ENCODE measurements around the gene GLI3.

Gene GLI3

DNA sequence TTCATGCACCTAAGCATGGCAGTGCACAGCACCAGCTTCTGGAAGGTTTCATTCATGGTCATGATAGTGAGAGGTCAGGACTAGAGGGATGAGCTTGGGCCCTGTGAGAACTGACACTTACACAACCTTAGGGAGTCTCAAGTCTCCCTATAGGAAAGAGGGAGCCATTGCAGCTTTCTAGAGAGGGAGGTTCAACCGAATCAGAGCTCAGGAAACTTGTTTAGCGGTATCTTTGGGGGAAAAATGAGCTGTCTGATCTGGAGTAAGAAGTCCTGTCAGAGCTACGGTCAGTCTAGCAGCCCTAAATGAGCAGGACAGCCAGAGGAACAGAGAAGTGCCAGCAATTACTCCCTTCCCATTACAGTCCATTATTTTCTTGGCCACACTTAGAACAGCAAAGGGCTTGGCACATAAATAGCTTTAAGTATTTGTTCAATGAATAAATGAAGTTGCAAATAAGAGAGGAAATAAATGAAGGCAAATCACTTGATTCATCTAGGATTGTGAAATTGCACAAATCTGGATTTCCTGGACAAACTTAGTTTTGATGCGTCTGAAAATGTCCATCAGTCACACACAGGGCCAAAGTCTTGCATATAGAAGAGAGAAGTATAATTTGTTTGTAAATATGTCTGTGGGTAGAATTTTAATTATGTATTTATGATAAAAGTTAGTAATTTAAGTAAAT is 262.0 kb downstream of the GLI3 start:
- Histone ChIP-seq H3K4me1 (ENCODE audit: control insufficient read depth in 2 of 2, insufficient read depth in 2 of 2, low read length in 2 of 2) (no peaks in the 10 kb centered on the region), H3K9me3 (ENCODE audit: control insufficient read depth in 2 of 2, low read length in 2 of 2) (no peaks in the 10 kb centered on the region), H3K4me3 (ENCODE audit: low read length in 2 of 2) (no peak overlapping the region), H3K27me3 (ENCODE audit: control insufficient read depth in 2 of 2, insufficient read depth in 2 of 2, low read length in 2 of 2) (no peaks in the 10 kb centered on the region), H3K27ac (ENCODE audit: low read depth in 2 of 2, low read length in 2 of 2) (no peak overlapping the region), H3K9ac (ENCODE audit: low read depth in 1 of 2, low read length in 2 of 2) (no peak overlapping the region), H3K36me3 (ENCODE audit: control insufficient read depth in 2 of 2, insufficient read depth in 2 of 2, low read length in 2 of 2) (no peaks in the 10 kb centered on the region)

DNA sequence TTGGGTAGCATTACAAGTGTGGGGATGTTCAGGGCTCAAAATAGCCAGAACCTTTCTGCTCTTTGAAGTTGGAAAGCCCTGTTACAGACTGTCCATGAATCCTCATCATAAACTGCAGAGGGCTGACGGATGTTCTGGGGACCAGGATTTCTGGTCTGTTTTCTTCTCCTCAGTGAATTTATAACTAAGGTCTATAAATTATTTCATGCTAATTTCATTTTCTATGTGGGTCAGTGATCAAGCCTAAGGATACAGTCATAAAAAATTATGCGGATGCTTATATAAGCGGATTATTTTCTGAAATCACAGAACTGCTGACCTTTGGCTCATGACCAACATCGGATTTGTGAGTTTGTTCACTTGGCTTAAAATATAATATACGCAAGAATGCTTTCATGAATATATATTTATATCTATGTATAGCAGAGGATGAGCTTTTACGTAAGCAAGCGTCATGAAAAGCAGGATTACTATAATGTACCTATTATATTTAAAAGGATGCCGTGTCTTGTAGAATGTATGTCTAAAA is 263.7 kb downstream of the GLI3 start:
- Histone ChIP-seq H3K36me3 (ENCODE audit: control insufficient read depth in 2 of 2, insufficient read depth in 2 of 2, low read length in 2 of 2) (no peaks in the 10 kb centered on the region), H3K4me3 (ENCODE audit: low read length in 2 of 2) (no peak overlapping the region), H3K9me3 (ENCODE audit: control insufficient read depth in 2 of 2, low read length in 2 of 2) (no peaks in the 10 kb centered on the region), H3K9ac (ENCODE audit: low read depth in 1 of 2, low read length in 2 of 2) (no peak overlapping the region), H3K4me1 (ENCODE audit: control insufficient read depth in 2 of 2, insufficient read depth in 2 of 2, low read length in 2 of 2) (no peaks in the 10 kb centered on the region), H3K27me3 (ENCODE audit: control insufficient read depth in 2 of 2, insufficient read depth in 2 of 2, low read length in 2 of 2) (no peaks in the 10 kb centered on the region), H3K27ac (ENCODE audit: low read depth in 2 of 2, low read length in 2 of 2) (no peak overlapping the region)

DNA sequence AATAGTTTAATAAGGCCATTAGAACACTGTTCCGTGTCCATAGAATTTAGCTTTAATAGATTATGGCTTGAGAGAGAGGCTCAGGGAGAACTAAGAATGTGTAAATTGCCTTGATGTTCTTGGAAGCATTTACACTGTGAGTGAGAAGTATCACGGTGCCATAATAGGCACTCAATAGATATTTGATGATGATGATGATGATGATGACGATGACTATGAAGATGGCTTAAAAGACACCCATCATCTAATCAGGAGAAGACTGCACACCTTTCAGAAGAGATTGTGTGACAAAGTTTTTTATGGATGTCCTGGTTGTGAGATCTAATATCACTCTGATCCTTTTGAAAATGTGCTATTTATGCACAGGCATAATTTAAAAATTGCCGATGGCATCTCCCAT is 264.2 kb downstream of the GLI3 start:
- Histone ChIP-seq H3K27ac (ENCODE audit: low read depth in 2 of 2, low read length in 2 of 2) (no peak overlapping the region), H3K9me3 (ENCODE audit: control insufficient read depth in 2 of 2, low read length in 2 of 2) (no peaks in the 10 kb centered on the region), H3K36me3 (ENCODE audit: control insufficient read depth in 2 of 2, insufficient read depth in 2 of 2, low read length in 2 of 2) (no peaks in the 10 kb centered on the region), H3K4me1 (ENCODE audit: control insufficient read depth in 2 of 2, insufficient read depth in 2 of 2, low read length in 2 of 2) (no peaks in the 10 kb centered on the region), H3K27me3 (ENCODE audit: control insufficient read depth in 2 of 2, insufficient read depth in 2 of 2, low read length in 2 of 2) (no peaks in the 10 kb centered on the region), H3K4me3 (ENCODE audit: low read length in 2 of 2) (no peak overlapping the region), H3K9ac (ENCODE audit: low read depth in 1 of 2, low read length in 2 of 2) (no peak overlapping the region)

DNA sequence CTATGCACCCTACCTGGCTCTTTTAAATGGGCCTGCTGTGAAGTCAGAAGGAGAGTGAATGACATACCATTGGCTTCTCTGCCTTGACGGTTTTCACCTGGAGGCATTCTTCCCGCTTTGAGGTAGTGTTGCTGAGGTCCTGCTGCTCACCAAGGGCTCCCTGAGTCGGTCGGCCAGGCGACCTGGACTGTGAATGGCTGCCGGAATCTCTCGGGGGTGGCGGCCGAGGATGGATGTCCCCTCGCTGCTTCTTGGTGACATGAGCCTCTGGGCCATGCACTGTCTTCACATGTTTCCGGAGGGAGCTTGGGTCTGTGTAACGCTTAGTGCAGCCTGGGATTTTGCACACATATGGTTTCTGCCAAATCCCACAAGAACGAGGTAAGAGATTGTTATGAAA is 264.7 kb downstream of the GLI3 start:
- Histone ChIP-seq H3K9me3 (ENCODE audit: control insufficient read depth in 2 of 2, low read length in 2 of 2) (no peaks in the 10 kb centered on the region), H3K9ac (ENCODE audit: low read depth in 1 of 2, low read length in 2 of 2) (no peak overlapping the region), H3K4me1 (ENCODE audit: control insufficient read depth in 2 of 2, insufficient read depth in 2 of 2, low read length in 2 of 2) (no peaks in the 10 kb centered on the region), H3K27me3 (ENCODE audit: control insufficient read depth in 2 of 2, insufficient read depth in 2 of 2, low read length in 2 of 2) (no peaks in the 10 kb centered on the region), H3K4me3 (ENCODE audit: low read length in 2 of 2) (no peak overlapping the region), H3K36me3 (ENCODE audit: control insufficient read depth in 2 of 2, insufficient read depth in 2 of 2, low read length in 2 of 2) (no peaks in the 10 kb centered on the region), H3K27ac (ENCODE audit: low read depth in 2 of 2, low read length in 2 of 2) (no peak overlapping the region)

DNA sequence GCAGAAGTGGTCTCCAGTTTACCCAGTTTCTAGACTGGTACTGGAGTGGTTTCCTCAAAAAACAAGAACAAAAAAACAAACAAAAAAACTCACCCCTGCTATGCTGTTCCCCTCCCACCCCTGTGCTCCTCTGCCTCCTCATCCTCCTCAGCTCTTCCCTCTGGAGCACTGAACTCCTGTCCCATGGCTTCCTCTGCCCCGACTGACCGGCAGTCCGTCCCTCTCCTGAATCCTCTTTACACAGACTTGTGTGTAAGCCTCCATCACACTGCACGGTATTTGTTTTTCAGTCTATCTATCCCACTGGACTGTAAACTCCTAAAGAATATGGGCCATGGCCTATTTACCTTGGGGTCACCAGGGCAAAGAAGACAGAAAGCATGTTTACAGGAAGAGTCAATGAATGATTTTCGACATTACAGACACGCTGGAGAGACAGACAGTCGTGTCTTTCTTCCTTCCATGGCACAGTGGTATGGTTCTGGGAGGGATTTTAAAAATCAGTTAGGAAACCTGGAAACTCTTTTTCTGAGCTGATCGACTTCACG is 265.3 kb downstream of the GLI3 start:
- H3K9me3 ChIP-seq (ENCODE audit: control insufficient read depth in 2 of 2, low read length in 2 of 2) = no peaks in the 10 kb centered on the region
- no peak overlapping the region for H3K4me3 ChIP-seq (ENCODE audit: low read length in 2 of 2)
- no peak overlapping the region for H3K9ac ChIP-seq (ENCODE audit: low read depth in 1 of 2, low read length in 2 of 2)
- no peaks in the 10 kb centered on the region for H3K27me3 ChIP-seq (ENCODE audit: control insufficient read depth in 2 of 2, insufficient read depth in 2 of 2, low read length in 2 of 2)
- H3K36me3 ChIP-seq (ENCODE audit: control insufficient read depth in 2 of 2, insufficient read depth in 2 of 2, low read length in 2 of 2) = no peaks in the 10 kb centered on the region
- no peaks in the 10 kb centered on the region for H3K4me1 ChIP-seq (ENCODE audit: control insufficient read depth in 2 of 2, insufficient read depth in 2 of 2, low read length in 2 of 2)
- no peak overlapping the region for H3K27ac ChIP-seq (ENCODE audit: low read depth in 2 of 2, low read length in 2 of 2)

DNA sequence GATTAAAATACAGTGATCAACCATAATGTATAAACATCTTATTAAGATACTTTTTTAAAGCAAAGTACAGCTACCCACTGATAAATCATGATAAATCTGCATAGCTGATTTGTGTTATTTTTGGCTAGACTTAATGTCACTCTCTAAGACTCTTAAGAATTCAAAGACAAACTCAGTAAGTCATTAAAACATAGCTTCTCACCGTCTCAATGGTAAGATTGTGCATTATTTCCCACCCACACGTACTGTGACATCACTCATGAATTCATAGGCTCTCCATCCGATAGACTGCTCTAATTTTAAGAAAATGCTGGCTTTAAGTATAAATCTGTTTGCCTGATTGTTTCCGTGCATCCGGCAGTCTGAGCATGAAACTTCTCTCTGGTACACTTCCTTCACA is 266.1 kb downstream of the GLI3 start:
- H3K9me3 ChIP-seq (ENCODE audit: control insufficient read depth in 2 of 2, low read length in 2 of 2) = no peaks in the 10 kb centered on the region
- H3K27ac ChIP-seq (ENCODE audit: low read depth in 2 of 2, low read length in 2 of 2) = no peak overlapping the region
- no peak overlapping the region for H3K9ac ChIP-seq (ENCODE audit: low read depth in 1 of 2, low read length in 2 of 2)
- no peaks in the 10 kb centered on the region for H3K27me3 ChIP-seq (ENCODE audit: control insufficient read depth in 2 of 2, insufficient read depth in 2 of 2, low read length in 2 of 2)
- H3K4me3 ChIP-seq (ENCODE audit: low read length in 2 of 2) = no peak overlapping the region
- H3K4me1 ChIP-seq (ENCODE audit: control insufficient read depth in 2 of 2, insufficient read depth in 2 of 2, low read length in 2 of 2) = no peaks in the 10 kb centered on the region
- no peaks in the 10 kb centered on the region for H3K36me3 ChIP-seq (ENCODE audit: control insufficient read depth in 2 of 2, insufficient read depth in 2 of 2, low read length in 2 of 2)

DNA sequence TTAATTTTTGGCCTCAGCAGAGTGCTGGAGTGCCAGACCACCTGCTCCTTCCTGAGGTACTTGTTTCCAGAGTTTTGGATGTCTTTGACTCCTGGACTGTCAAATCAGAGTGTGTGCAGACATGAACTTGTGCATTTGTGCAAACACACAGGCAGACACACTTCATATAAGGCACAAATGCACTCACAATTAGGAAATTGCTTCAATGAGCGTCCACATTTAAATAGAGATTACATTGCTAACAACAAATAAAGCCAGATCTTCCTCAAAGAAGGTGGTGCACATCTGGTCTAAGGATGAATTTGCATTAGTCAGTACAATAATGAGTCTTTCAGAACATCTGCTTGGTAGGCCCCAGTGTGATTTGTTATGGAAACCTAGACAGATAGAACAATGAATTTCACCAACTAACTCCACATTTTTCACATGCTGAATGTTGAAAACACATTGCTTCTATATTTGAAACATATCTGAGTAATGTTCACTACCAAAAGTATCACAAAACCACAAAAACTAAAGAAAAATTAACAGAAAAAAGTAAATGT is 267.4 kb downstream of the GLI3 start:
- Histone ChIP-seq H3K9ac (ENCODE audit: low read depth in 1 of 2, low read length in 2 of 2) (no peak overlapping the region), H3K27me3 (ENCODE audit: control insufficient read depth in 2 of 2, insufficient read depth in 2 of 2, low read length in 2 of 2) (no peaks in the 10 kb centered on the region), H3K4me3 (ENCODE audit: low read length in 2 of 2) (no peak overlapping the region), H3K27ac (ENCODE audit: low read depth in 2 of 2, low read length in 2 of 2) (no peak overlapping the region), H3K4me1 (ENCODE audit: control insufficient read depth in 2 of 2, insufficient read depth in 2 of 2, low read length in 2 of 2) (no peaks in the 10 kb centered on the region), H3K9me3 (ENCODE audit: control insufficient read depth in 2 of 2, low read length in 2 of 2) (no peaks in the 10 kb centered on the region), H3K36me3 (ENCODE audit: control insufficient read depth in 2 of 2, insufficient read depth in 2 of 2, low read length in 2 of 2) (no peaks in the 10 kb centered on the region)

DNA sequence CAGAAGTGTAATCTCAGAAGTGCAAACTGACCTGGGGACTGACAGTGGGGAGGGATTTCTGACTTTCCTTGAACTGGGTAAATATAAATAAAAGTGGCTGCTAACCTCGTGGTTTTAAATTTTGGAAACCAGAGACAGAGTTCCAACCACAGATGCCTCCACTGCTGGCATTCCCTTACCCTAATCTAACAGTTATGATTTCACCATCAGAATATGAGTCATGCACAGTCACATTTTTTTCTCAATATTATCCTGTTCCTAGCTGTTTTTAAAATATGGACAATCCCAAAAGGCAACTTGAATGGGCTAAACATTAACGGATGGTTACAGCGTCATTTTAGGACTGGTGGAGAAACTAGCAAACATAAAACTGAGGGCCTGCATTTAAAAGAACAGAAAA is 269.9 kb downstream of the GLI3 start:
- Histone ChIP-seq H3K4me1 (ENCODE audit: control insufficient read depth in 2 of 2, insufficient read depth in 2 of 2, low read length in 2 of 2) (no peaks in the 10 kb centered on the region), H3K27ac (ENCODE audit: low read depth in 2 of 2, low read length in 2 of 2) (no peak overlapping the region), H3K4me3 (ENCODE audit: low read length in 2 of 2) (no peak overlapping the region), H3K36me3 (ENCODE audit: control insufficient read depth in 2 of 2, insufficient read depth in 2 of 2, low read length in 2 of 2) (no peaks in the 10 kb centered on the region), H3K9me3 (ENCODE audit: control insufficient read depth in 2 of 2, low read length in 2 of 2) (no peaks in the 10 kb centered on the region), H3K9ac (ENCODE audit: low read depth in 1 of 2, low read length in 2 of 2) (no peak overlapping the region), H3K27me3 (ENCODE audit: control insufficient read depth in 2 of 2, insufficient read depth in 2 of 2, low read length in 2 of 2) (no peaks in the 10 kb centered on the region)

DNA sequence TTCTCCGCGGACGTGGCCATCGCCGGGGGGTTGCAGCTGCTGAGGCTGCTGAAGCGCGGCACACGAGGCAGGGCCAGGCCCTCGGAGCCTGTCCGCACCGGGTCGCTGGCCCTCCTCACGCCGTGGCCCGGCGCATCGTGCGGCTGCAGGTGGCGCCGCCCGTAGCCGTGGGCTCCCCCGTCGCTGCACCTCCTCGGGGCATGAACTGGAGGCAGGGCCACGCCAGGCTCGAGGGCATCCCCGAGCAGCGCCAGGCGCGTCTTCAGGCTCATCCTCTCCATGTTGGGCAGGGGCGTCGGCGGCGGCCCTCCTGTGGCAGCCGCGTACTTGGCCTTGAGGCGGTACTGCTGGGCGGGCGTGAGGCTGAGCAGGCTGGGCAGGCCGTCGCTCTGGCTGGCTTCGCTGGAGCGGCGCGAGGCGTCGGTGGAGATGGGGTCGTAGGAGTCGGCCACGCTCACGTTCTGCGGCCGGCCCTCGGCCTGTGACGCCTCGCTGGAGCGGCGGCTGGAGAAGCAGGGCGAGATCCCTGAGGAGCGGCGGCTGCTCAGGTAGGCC is 271.0 kb downstream of the GLI3 start:
- Histone ChIP-seq H3K4me1 (ENCODE audit: control insufficient read depth in 2 of 2, insufficient read depth in 2 of 2, low read length in 2 of 2) (no peaks in the 10 kb centered on the region), H3K27ac (ENCODE audit: low read depth in 2 of 2, low read length in 2 of 2) (no peak overlapping the region), H3K9me3 (ENCODE audit: control insufficient read depth in 2 of 2, low read length in 2 of 2) (no peaks in the 10 kb centered on the region), H3K36me3 (ENCODE audit: control insufficient read depth in 2 of 2, insufficient read depth in 2 of 2, low read length in 2 of 2) (no peaks in the 10 kb centered on the region), H3K9ac (ENCODE audit: low read depth in 1 of 2, low read length in 2 of 2) (no peak overlapping the region), H3K27me3 (ENCODE audit: control insufficient read depth in 2 of 2, insufficient read depth in 2 of 2, low read length in 2 of 2) (no peaks in the 10 kb centered on the region), H3K4me3 (ENCODE audit: low read length in 2 of 2) (no peak overlapping the region)

DNA sequence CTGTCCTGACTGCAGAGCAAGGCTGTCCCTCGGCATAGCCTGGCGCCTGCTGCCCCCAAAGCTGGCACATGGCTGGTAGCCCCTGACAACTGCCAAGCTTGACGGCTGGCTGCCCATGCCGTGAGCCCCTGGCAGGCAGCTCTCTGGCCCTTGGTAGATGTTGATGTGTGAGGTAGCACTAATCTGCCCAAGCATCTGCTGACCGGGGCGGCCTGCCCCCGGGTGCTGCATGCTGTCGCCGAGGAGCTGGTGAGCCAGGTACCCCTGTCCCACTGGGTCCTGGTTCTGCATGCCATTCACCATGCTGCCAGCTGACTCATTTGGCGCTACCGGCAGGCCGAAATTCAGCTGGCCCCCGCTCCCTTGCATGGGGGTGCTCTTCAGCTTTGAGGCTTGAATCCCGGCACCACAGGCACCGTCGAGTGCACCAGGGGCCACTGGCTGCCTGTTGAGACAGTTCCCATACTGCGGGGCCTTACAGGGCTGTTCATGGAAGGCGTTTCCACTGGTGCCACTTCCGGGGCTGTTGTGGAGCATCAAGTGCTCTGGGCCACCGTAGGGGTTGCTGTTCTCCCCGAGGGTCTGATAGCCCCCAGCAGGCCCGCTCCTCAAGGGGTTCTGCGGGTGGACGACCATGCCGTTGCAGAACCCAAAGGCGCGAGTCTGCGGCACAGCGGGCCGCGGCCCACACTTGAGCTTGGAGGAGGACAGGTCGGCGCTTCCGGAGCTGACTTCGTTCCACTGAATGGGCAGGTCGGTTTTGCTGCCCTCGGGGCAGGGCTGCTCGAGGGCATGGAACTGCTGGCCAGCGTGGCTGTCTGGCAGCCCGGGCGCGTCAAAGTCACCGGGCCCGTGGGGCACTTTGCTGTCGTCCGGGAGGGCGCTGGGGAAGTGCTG is 271.9 kb downstream of the GLI3 start:
- Histone ChIP-seq H3K27ac (ENCODE audit: low read depth in 2 of 2, low read length in 2 of 2) (no peak overlapping the region), H3K36me3 (ENCODE audit: control insufficient read depth in 2 of 2, insufficient read depth in 2 of 2, low read length in 2 of 2) (no peaks in the 10 kb centered on the region), H3K4me3 (ENCODE audit: low read length in 2 of 2) (no peak overlapping the region), H3K4me1 (ENCODE audit: control insufficient read depth in 2 of 2, insufficient read depth in 2 of 2, low read length in 2 of 2) (no peaks in the 10 kb centered on the region), H3K9me3 (ENCODE audit: control insufficient read depth in 2 of 2, low read length in 2 of 2) (no peaks in the 10 kb centered on the region), H3K9ac (ENCODE audit: low read depth in 1 of 2, low read length in 2 of 2) (no peak overlapping the region), H3K27me3 (ENCODE audit: control insufficient read depth in 2 of 2, insufficient read depth in 2 of 2, low read length in 2 of 2) (no peaks in the 10 kb centered on the region)
